Immature natural killer cell (primary cell): ENCODE results near the gene UBN1. TPM values are rescaled to one million over a fixed set of nuclear protein-coding genes. Genes with fewer than 3 reads are reported as not detected.
A peak's percentile ranks its signal among the peaks of the same experiment; 100 is the strongest.

Experiments
- DNase-seq, 3 donors: peaks; one replicate each; pipeline ENCODE4 v3.0.0; 2022; ENCODE audit warnings: mixed read lengths in 1 of 3
- H3K27ac Mint-ChIP-seq, 6 donors: one replicate each; pipeline ENCODE4 v1.8.0; 2020; ENCODE audit warnings: mixed read lengths in 6 of 6, mild to moderate bottlenecking in 5 of 6, inconsistent platforms in 4 of 6, moderate library complexity in 3 of 6
- H3K27me3 Mint-ChIP-seq, 3 donors: one replicate each; pipeline ENCODE4 v1.8.0; 2020 to 2021; ENCODE audit warnings: low read depth in 3 of 3, mild to moderate bottlenecking in 3 of 3, mixed read lengths in 3 of 3, moderate library complexity in 3 of 3, inconsistent platforms in 1 of 3
- H3K36me3 Mint-ChIP-seq, 3 donors: one replicate each; pipeline ENCODE4 v1.8.0; 2020; ENCODE audit warnings: mixed read lengths in 3 of 3, inconsistent platforms in 2 of 3, mild to moderate bottlenecking in 2 of 3
- H3K4me1 Mint-ChIP-seq, 2 donors: one replicate each; pipeline ENCODE4 v1.8.0; 2020; ENCODE audit warnings: inconsistent platforms in 2 of 2, mild to moderate bottlenecking in 2 of 2, mixed read lengths in 2 of 2, moderate library complexity in 1 of 2
- H3K4me3 Mint-ChIP-seq, 5 donors: one replicate each; pipeline ENCODE4 v1.8.0; 2020; ENCODE audit warnings: mild to moderate bottlenecking in 5 of 5, mixed read lengths in 5 of 5, inconsistent platforms in 3 of 5, moderate library complexity in 3 of 5
- H3K9me3 Mint-ChIP-seq, 6 donors: one replicate each; pipeline ENCODE4 v1.8.0; 2020; ENCODE audit warnings: mild to moderate bottlenecking in 6 of 6, mixed read lengths in 6 of 6, inconsistent platforms in 4 of 6, moderate library complexity in 3 of 6
- polyA plus RNA-seq, 3 donors: library from polyadenylated mRNA; unstranded; fragments of 300-500 nt; fragmentation: Illumina TruSeq; gene quantifications; one replicate each; pipeline ENCODE4 v1.2.3, GENCODE V29; 2021

Gene UBN1, protein sequence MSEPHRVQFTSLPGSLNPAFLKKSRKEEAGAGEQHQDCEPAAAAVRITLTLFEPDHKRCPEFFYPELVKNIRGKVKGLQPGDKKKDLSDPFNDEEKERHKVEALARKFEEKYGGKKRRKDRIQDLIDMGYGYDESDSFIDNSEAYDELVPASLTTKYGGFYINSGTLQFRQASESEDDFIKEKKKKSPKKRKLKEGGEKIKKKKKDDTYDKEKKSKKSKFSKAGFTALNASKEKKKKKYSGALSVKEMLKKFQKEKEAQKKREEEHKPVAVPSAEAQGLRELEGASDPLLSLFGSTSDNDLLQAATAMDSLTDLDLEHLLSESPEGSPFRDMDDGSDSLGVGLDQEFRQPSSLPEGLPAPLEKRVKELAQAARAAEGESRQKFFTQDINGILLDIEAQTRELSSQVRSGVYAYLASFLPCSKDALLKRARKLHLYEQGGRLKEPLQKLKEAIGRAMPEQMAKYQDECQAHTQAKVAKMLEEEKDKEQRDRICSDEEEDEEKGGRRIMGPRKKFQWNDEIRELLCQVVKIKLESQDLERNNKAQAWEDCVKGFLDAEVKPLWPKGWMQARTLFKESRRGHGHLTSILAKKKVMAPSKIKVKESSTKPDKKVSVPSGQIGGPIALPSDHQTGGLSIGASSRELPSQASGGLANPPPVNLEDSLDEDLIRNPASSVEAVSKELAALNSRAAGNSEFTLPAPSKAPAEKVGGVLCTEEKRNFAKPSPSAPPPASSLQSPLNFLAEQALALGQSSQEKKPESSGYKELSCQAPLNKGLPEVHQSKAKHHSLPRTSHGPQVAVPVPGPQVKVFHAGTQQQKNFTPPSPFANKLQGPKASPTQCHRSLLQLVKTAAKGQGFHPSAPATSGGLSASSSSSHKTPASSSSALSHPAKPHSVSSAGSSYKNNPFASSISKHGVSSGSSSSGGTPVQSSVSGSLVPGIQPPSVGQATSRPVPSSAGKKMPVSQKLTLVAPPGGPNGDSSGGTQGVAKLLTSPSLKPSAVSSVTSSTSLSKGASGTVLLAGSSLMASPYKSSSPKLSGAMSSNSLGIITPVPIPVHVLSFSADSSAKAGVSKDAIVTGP (N-terminal part only)
- 10 to 100 TPM in 2 of 3 donors, 1 to 10 TPM in 1; 2.8 to 30.7 (median 13.9) TPM for polyA plus RNA-seq

DNA sequence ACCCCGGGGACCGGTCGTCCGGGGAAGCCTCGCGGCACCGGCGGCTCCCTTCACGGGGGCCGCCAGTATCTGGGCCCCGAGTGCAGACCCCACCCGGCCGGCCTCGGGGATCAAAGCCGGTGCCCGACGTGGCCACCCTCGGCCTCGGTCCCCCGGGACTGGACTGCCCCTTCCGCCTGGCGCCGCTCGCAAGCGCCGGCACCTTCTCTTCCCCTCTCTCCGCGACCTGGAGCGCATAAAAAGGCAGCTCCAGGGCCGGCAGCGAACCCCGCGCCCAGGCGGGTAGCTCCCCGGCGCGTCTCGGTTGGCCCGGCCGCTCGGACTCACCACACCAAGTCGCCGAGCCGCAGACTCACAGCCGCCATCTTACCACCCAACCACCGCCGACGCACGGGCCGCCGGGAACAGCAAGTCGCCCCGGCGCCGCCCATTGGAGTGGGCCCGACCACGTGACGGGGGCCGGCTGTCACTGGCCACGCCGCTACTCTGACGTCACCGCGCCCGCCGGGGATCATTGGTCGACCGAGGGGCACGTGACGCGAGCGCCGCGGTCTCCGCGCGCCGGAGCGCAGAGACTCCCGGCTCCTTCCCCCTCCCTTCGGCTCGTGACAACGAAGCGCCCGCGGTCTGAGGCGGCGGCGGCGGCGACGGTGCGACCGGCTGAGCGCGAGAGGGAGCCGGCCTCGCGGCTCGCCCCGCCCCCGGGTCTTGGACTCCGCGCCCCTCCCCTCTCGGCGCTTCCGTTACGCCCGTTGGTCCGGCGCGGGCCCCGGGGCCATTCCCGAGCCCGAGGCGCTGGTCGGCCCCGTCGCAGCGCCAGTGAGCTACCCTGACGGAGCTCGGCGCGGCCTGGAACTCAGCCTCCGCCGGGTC, at the start of gene UBN1, which contains the start of gene GLYR1:
Gene UBN1 (plus strand): TSS at position 581 of the 873 bp plus-strand sequence. CDS start 5,437 bp downstream, outside the sequence.
Gene GLYR1 (minus strand): TSS at position 388 of the 873 bp plus-strand sequence. CDS start 23 bp downstream, at position 365.
- DNase-seq: peak; percentile 99
- Mint-ChIP-seq H3K27ac (peak within 1 kb of the TSS; percentile 84 to 96 (median 94)), H3K4me1 (peaks cover 56 to 68% of the 10 kb centered on the region in 2 donors), H3K27me3 (peaks cover 2 to 18% (median 6%) of the 10 kb centered on the region in 3 donors), H3K4me3 (peak within 1 kb of the TSS; percentile 90 to 96 (median 92)), H3K9me3 (no peaks in the 10 kb centered on the region), H3K36me3 (peaks cover 0 to 13% (median 0%) of the 10 kb centered on the region in 3 donors)

DNA sequence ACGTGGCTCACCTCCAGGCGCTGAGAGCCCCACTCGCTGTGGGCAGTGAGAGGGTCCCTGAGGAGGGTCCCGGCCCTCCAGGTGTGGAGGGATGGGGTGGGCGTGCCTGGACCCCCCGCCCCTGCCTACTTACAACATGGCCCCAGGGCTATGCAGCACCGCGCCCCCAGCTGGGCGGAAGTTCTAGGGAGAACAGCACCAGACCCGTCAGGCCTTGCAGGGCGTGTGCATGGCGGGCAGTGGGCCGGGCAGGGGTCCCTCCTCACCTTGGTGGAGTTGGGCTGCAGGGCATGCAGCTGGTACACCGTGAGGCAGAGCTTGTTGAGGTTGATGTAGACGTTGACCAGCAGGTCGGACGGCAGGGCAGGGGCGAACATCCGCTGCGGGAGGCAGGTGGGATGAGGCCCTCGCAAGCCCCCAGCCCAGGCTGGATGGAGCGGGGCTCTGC, 49.5 kb upstream of the UBN1 start:
- no peak overlapping the region for H3K27ac Mint-ChIP-seq
- no peaks in the 10 kb centered on the region for H3K27me3 Mint-ChIP-seq
- no peaks in the 10 kb centered on the region for H3K9me3 Mint-ChIP-seq
- no peaks in the 10 kb centered on the region for H3K36me3 Mint-ChIP-seq
- no peak for DNase-seq
- no peak overlapping the region for H3K4me3 Mint-ChIP-seq
- H3K4me1 Mint-ChIP-seq: peaks cover under 1 to 7% of the 10 kb centered on the region in 2 donors

DNA sequence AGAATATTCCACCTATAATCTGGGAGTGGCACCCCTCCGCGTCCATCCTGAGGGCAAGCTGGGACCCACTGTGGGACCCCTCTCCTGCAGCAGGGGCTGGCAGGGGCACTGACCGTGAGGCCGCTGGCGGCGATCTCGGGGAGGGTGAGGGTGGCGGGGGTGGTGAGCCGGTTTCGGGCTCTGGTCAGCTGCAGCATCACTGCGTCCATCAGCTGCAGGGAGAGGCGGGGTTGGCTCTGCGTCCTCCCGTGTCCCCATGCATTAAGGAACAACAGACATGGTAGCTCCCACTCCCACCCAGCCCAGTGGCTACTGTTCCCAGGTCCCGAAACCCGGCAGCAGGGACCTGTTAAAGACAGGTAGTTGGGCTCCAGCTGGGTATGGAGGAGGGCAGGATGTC, 48.8 kb upstream of the UBN1 start:
- Mint-ChIP-seq H3K27ac (no peak overlapping the region), H3K27me3 (peaks cover 0 to 2% (median 0%) of the 10 kb centered on the region in 3 donors), H3K36me3 (no peaks in the 10 kb centered on the region), H3K9me3 (no peaks in the 10 kb centered on the region), H3K4me3 (no peak overlapping the region), H3K4me1 (peaks cover 7 to 12% of the 10 kb centered on the region in 2 donors)
- no peak for DNase-seq

DNA sequence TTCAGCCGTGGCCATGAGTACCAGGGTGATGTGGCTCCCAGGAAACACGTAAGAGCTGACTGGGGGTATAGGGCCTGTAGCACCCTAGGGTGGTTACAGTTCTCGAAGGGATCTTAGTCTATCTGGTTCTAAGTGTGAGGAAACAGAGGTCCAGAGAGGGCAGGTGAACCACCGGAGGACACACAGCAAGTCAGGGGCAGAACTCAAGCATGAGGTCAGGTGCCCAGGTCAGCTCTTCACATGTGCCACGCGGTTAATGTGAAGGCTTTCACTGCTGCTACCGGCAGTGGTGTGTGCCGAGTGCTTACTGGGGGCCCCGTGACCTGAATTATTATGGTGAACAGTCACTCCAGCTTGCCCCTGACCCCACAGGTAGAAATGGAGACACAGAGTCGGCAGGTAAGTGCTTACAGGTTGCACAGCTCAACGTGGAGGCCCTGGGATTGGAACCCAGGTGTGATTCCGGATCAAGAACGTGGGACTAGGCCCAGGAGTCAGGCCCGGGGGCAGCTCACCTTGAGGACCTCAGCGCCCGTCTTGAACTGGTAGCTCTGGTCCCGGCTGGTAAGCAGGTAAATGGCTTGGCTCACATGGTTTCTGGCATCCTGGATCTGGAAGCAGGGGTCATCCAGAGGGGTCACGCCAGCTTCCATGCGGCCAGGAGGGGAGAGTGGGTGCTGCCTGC, 48.0 kb upstream of the UBN1 start:
- Mint-ChIP-seq H3K36me3 (no peaks in the 10 kb centered on the region), H3K9me3 (no peaks in the 10 kb centered on the region), H3K4me3 (peak overlapping the region in 1 of 5 donors; percentile 21), H3K27me3 (peaks cover 0 to 2% (median 0%) of the 10 kb centered on the region in 3 donors), H3K27ac (no peak overlapping the region), H3K4me1 (peaks cover 11 to 14% of the 10 kb centered on the region in 2 donors)
- no peak for DNase-seq

DNA sequence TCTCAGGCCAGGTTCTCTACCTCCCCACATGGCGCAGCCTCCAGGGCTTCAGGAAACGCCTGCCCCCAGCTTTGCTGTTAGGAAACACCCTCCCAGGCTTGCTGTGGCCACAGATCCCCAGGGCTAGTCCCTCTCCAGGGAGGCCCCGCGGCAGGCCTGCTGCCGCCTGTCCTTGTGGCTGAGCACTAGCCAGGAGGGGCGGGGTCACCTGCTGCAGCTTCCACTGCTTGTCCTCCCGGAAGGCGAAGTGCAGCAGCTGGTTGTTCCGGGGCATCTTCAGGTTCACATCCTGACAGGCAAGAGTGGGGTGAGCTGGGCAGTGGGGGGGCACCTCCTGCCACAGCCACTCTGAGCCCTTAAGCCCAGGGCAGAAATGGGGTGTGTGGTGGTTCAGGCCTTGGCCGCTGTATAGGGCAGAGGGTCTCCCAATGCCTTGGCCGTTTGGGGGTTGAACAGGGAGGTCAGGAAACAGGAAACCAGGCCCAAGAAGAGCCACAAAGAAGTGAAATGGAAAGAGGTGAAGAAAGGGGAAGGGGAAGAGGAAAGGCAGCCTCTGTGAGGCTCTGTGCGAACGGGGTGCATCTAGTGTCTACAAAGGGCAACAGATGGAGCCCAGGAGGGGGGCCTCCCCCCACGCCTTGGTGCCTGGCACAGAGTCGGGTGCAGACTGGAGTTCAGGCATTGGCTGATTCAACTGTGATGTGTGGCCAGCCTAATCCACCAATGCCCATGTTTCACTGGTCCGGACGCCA, 46.8 kb upstream of the UBN1 start:
- no peak for DNase-seq
- no peaks in the 10 kb centered on the region for H3K9me3 Mint-ChIP-seq
- H3K27ac Mint-ChIP-seq: peak overlapping the region in 3 of 6 donors; percentile 16 to 40 (median 17)
- H3K36me3 Mint-ChIP-seq: no peaks in the 10 kb centered on the region
- peak overlapping the region; percentile 7 to 55 (median 48) for H3K4me3 Mint-ChIP-seq
- H3K4me1 Mint-ChIP-seq: peaks cover 11 to 14% of the 10 kb centered on the region in 2 donors
- peaks cover 0 to 2% (median 0%) of the 10 kb centered on the region in 3 donors for H3K27me3 Mint-ChIP-seq

DNA sequence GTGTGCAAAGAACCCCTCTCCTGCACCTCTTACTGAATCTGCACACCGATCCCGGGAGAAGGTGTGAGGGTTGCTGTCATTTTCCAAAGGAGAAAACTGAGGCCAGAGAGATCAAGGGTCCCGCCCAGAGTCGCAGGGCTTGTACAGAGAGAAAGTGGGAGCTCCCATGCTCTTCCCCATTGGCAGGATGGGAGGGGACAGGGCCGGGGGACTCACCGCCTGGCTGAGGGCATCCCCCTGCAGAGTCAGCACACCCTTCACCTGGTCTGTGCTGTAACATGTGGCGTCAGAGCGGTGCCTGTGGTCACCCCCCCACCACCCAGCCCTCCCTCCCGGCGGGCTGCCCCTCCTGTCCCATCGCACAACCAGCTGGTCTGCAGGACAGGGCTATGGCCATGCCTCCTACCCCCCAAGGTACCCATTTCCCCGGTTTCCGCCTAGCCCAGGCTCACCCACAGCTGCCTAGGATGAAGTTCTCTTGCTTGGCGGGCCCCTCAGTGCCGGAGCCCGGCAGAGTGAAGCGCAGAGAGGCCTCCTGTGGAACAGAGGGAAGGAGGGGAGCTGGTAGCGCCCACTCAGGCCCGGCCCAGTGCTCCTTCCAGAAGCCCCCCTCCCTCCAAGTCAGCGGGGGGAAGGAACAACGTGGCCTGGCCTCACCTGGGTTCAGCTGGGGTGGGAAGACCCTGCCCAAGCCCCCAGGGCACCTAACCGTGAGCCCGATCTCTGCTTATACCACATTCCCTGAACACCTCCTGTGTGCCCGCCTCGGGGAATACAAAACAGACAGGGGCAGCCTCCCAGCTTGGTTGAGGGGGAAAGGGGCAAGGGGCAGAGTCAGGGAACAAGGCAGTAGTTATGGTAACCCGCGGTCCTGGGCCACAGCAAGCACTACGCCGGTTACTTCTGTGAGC, 46.0 kb upstream of the UBN1 start:
- Mint-ChIP-seq H3K36me3 (no peaks in the 10 kb centered on the region), H3K27me3 (peaks cover 0 to 2% (median 0%) of the 10 kb centered on the region in 3 donors), H3K4me1 (peaks cover 11 to 14% of the 10 kb centered on the region in 2 donors), H3K9me3 (no peaks in the 10 kb centered on the region), H3K4me3 (peak overlapping the region; percentile 71 to 85 (median 79)), H3K27ac (peak overlapping the region in 2 of 6 donors; percentile 43 to 48)
- no peak for DNase-seq

DNA sequence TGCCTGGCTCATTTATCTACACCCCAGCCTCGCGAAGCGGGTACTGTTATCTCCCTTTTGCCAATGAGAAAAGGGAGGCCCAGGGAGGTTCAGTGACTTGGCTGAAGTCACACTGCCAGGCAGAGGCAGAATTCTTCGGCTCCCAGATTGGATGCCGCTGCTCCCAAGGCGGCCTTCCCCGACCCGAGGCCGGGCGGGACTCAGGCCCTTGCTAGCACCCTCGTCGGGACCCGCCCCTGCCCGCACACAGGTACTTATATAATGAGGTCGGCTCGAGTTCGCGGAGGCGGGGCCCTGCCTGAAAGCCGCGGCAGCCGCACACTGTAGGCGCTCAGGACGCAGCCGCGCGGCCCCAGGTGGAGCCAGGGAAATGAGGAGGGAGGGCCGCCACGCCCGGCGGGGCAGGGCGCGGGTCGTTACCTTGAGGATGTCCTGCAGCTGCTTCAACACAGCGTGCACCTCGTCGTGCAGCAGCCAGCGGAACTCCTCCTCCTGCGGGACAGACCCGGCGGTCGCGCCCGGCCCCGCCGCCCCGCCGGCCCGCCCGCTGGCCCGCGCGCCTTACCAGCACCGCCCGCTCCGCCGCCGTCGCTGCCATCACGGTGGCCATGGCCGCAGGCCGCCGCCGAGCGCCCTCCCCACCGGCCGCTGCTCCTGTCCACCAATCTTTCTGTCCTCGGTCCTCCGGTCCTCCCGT, 45.2 kb upstream of the UBN1 start, which contains the start of gene ROGDI:
Gene ROGDI (minus strand): TSS at position 672 of the 697 bp plus-strand sequence. CDS start 62 bp downstream, at position 610.
- peaks cover 0 to under 1% (median 0%) of the 10 kb centered on the region in 3 donors for H3K36me3 Mint-ChIP-seq
- peak within 1 kb of the TSS in 5 of 6 donors; percentile 40 to 79 (median 67) for H3K27ac Mint-ChIP-seq
- H3K9me3 Mint-ChIP-seq: no peaks in the 10 kb centered on the region
- DNase-seq: no peak
- peaks cover 0 to 2% (median 0%) of the 10 kb centered on the region in 3 donors for H3K27me3 Mint-ChIP-seq
- H3K4me3 Mint-ChIP-seq: peak within 1 kb of the TSS; percentile 83 to 88 (median 85)
- H3K4me1 Mint-ChIP-seq: peaks cover 11 to 14% of the 10 kb centered on the region in 2 donors

DNA sequence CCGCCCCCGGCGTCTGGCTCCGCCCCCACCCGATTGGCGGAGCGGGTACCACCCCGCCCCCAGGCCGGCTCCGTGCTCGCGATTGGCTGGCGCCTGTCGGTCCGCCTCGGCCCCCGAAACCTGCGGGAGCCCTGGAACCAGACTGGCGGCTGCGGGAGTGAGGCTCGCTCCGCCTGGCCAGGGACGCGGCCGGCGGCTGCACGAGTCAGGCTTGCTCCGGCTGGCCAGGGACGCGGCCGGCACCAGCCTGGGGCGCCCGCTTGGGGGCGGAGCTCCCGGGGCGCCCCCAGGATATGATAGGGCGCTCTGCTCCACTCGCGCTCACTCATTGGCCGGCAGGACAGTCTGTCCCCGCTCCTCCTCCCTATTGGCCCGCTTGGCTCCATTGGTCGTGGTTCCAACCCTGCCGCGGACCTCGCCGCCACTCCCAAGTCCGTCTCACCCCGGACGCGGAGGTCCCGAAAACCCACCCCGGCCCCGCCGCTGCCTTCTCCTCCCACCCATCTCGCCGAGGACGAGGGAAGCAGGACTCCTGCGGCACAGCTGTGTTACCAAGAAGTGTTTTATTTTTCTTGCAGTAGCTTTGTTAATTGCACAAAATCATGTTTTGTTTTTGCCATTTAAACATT, 44.5 kb upstream of the UBN1 start:
- Mint-ChIP-seq H3K4me3 (peak overlapping the region; percentile 82 to 88 (median 84)), H3K27ac (peak overlapping the region in 5 of 6 donors; percentile 26 to 73 (median 67)), H3K27me3 (peaks cover 0 to 2% (median 0%) of the 10 kb centered on the region in 3 donors), H3K36me3 (peaks cover 0 to 7% (median 0%) of the 10 kb centered on the region in 3 donors), H3K9me3 (no peaks in the 10 kb centered on the region), H3K4me1 (peaks cover 11 to 14% of the 10 kb centered on the region in 2 donors)
- DNase-seq: peak; percentile 88 to 90 (median 90)

DNA sequence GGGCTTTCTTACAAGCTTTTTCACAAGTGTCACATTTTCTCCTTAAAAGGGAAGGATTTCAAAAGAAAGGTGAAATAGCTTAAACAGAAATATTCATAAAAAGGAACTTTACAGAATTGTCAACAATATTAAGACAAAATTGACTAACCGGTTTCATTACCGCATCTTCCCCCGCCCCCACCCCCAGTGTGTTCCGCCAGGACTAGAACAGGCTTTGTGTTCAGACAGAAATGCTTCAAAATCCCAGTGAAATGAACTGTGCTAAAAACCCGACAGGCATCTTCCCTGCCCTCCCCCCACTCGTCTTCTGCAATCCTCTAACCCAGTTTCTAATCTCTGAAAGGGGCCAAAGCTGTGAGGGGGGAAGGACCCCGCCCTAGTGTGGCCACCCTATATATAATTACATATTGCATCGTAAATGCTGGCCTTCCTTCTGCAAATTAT, 43.9 kb upstream of the UBN1 start:
- Mint-ChIP-seq H3K4me1 (peaks cover 11 to 14% of the 10 kb centered on the region in 2 donors), H3K4me3 (peak overlapping the region; percentile 82 to 88 (median 84)), H3K27me3 (peaks cover 0 to 2% (median 0%) of the 10 kb centered on the region in 3 donors), H3K27ac (peak overlapping the region in 2 of 6 donors; percentile 67 to 72), H3K9me3 (no peaks in the 10 kb centered on the region), H3K36me3 (peaks cover 0 to 8% (median 0%) of the 10 kb centered on the region in 3 donors)
- DNase-seq: no peak
